Left cardiac atrium (tissue), 4 donors: ENCODE measurements around the gene DSG1. TPM values are rescaled to one million over a fixed set of nuclear protein-coding genes. Genes with fewer than 3 reads are reported as not detected.
"Not testable (repeated sequence)": the region's sequence is repeated elsewhere in the genome, so short reads cannot be mapped to it uniquely, and the experiment has no call there.

ENCODE experiments used
- ATAC-seq, 2 donors: fragments of 200-7000 bp; cut with Tn5 transposase; one replicate each; pipeline ENCODE4 v1.9.1; 2020; ENCODE audit warnings: mild to moderate bottlenecking in 2 of 2, moderate library complexity in 2 of 2
- DNase-seq: peaks from one replicate; pipeline ENCODE4 v3.0.0-alpha.2; 2020
- intact Hi-C, 2 donors: fragments of 100-400 bp; cut with DNase I; formaldehyde crosslinking; loops; one replicate each; pipeline versions ENCODE4 v1.14.1 to v1.15.1; 2022 to 2023
- long read RNA-seq: library from polyadenylated mRNA; unstranded; transcript quantifications from one replicate; pipeline ENCODE4 v2.0.0, GENCODE V29; 2021
- total RNA-seq, 2 donors: library from RNA; stranded (reverse); fragmentation: NEBNext Ultra II Directional; extraction: Animal tissue kit (Norgen Biotek cat#: 25700); gene quantifications; one replicate each; pipeline ENCODE4 v1.2.1, GENCODE V29; 2021
- donor health status: DM: no; HTN: yes; CAD: no.
- donor health status: DM: no; HTN: yes; CAD: no; lungs with severe emphysema.
- donor health status: DM: yes; HTN: yes; CAD: no.
- donor health status: Dilated cardiomyopathy.

DSG1 gene
- 1 to 10 TPM; 2.0 to 3.6 TPM for total RNA-seq
- long read RNA-seq, result 0 reads

DNA sequence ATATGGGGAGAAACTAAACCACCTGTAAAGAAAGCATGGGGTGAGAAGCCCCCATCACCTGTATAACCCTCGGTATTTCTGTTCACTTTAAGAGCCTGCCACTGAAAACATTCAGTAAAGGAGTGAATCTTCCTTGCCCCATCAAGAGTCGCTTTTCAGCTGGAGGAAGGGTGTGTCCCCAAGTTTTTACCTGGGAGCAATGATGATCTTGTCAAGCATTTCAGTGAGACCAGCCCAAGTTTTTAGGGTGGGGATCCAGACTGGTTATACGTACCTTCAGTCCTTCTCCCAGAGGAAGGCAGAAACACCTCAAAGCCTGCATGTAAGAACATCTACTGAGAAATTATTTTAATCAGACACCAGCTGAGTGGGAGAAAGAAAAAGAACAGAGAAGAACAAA lies at the start of gene DSG1:
DSG1 (plus strand) TSS at position 301 of the 400 bp plus-strand sequence. CDS start 141 bp downstream, outside the sequence.
- no peak for DNase-seq
- intact Hi-C loops, result no loop called here
- ATAC-seq, result no peak

- ATAC-seq (peak; percentile 27 to 59), DNase-seq (no peak)
- intact Hi-C loops, result no loop called here
These were observed 49.0 kb upstream of the DSG1 start for GRCh38 chr18:31268985-31269406.

GRCh38 chr18:31269566-31269965 lies 48.4 kb upstream of the DSG1 start:
- no peak for ATAC-seq
- intact Hi-C loops, result no loop called here
- DNase-seq, result no peak

DNA sequence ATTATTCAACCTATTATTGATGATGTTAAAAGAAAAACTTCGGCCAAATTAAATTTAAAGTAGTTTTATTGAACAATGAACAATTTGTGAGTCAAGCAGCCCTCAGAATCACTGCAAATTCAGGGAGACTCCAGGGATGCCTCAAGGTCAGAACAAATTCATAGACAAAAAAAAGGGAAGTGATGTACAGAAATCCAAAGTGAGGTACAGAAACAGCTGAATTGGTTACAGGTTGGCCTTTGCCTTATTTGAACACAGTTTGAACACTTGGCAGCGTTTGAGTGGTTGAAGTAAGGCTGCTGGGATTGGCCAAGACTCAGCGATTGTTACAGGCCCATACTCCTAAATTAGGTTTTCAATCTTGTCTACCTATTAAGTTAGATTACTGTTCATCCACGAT lies 47.4 kb upstream of the DSG1 start:
- DNase-seq, result no peak
- ATAC-seq, result no peak
- intact Hi-C loops, result no loop called here

- intact Hi-C loops, result no loop called here
- ATAC-seq (no peak), DNase-seq (no peak)
These were observed 44.0 kb upstream of the DSG1 start for GRCh38 chr18:31273812-31274527.

GRCh38 chr18:31274931-31275330 lies 43.0 kb upstream of the DSG1 start:
- peak; percentile 84 for DNase-seq
- intact Hi-C loops, result loop anchor here in 1 of 2 donors (5.0 kb wide), 1 partner anchor 222 kb away; the partner anchor contains the start of gene DSG2
- ATAC-seq, result peak; percentile 60 to 87

- ATAC-seq, result peak; percentile 46 to 92
These were observed 42.1 kb upstream of the DSG1 start for GRCh38 chr18:31275722-31276463.

DNA sequence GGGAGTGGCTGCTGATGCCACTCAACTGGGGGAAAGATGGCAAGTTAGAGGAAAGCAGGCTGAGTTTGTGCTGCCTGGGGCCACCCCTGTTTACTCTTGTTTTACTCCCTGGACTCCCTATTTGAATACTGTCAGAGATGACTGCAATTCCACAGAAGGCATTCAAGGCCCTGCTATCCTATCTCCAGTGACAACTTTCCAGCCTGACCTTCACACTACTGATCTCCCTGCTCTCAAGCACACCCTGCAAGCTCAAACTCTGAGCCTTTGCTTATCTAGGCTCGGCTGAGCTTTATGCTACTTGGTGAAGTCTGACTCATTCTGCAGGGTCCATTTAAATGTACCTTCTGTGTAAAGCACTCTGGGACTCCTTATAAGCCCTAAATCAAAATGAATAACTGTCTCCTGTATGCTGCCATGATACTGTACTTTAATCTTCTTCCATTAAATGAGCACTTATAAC lies 39.3 kb upstream of the DSG1 start:
- DNase-seq (no peak), ATAC-seq (peak; percentile 36 to 84)
- intact Hi-C loops, result loop anchor here in 1 of 2 donors (5.0 kb wide), 1 partner anchor 219 kb away; the partner anchor contains the start of gene DSG2

More at GRCh38 chr18:31275722-31276463, 42.1 kb upstream of the DSG1 start:
- intact Hi-C loops, result loop anchor here in 1 of 2 donors (5.0 kb wide), 1 partner anchor 221 kb away; the partner anchor contains the start of gene DSG2
- peak; percentile 42 for DNase-seq

GRCh38 chr18:31280502-31280901 lies 37.5 kb upstream of the DSG1 start:
- ATAC-seq (peak in 1 of 2 donors; percentile 70), DNase-seq (no peak)
- intact Hi-C loops, result no loop called here

DNA sequence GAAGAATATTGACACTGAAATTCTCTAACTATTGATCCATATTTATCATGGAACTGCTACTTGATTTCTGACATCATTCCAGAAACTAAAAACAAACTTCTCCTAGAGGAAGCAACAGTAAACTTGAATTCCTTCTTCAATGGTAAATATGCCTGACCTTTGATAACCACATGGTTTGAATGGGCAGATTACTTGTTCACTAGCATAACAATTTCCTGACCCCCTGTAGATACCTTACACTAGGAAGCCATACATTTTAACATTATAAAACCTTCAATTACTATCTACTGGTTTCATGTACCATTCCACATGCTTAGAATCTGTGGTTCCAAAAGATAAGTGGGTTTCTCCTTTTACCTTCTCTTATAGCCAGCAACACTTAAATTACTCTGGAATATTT lies 36.5 kb upstream of the DSG1 start:
- DNase-seq (no peak), ATAC-seq (no peak)
- intact Hi-C loops, result no loop called here

DNA sequence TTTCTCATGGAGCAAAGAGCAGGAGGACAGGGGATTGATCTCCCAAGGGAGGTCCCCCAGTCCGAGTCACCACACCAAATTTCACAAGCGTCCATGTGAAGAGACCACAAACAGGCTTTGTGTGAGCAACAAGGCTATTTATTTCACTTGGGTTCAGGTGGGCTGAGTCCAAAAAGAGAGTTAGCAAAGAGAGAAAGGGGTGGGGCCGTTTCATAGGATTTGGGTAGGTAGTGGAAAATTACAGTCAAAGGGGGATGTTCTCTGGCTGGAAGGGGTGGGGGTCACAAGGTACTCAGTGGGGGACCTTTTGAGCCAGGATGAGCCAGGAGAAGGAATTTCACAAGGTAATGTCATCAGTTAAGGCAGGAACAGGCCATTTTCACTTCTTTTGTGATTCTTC lies 28.5 kb upstream of the DSG1 start:
- intact Hi-C loops, ATAC-seq, DNase-seq: not testable (repeated sequence)

DNA sequence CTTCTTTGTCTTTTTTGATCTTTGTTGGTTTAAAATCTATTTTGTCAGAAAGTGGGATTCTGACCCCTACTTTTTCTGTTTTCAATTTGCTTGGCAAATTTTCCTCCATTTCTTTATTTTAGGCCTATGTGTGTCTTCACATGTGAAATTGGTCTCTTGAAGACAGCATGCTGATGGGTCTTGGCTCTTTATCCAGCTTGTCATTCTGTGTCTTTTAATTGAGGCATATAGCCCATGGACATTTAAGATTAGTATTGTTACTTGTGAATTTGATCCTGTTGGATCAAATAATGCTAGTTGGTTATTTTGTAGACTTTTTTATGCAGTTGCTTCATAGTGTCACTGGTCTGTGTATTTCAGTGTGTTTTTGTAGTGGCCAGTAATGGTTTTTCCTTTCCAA lies 26.3 kb upstream of the DSG1 start:
- no peak for ATAC-seq
- intact Hi-C loops, result no loop called here

GRCh38 chr18:31294199-31294747 lies 23.7 kb upstream of the DSG1 start:
- DNase-seq (no peak), ATAC-seq (no peak)
- intact Hi-C loops, result no loop called here

More for the DNA sequence above, 26.3 kb upstream of the DSG1 start:
- DNase-seq, result no peak

DNA sequence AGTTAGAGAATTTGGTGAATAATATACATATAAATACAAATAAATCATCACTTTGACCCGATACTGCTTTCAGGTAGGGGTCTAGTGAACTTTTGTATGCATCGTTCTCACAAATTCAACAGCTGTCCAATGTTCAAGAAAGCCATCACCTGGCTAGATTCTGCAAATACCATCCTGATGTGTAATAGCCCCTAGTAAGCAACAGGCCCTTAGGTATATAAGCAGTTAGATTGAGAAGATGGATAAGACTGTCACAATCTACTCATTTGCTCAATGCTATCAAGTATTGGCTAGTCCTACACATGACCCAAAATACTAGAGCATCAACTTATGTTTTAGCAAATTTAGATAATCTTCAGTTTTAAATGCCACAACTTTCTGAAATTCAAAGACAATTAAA lies 20.7 kb upstream of the DSG1 start:
- intact Hi-C loops, result no loop called here
- no peak for ATAC-seq
- no peak for DNase-seq

- DNase-seq (no peak), ATAC-seq (peak in 1 of 2 donors; percentile 38)
- intact Hi-C loops, result no loop called here
These were observed 16.7 kb upstream of the DSG1 start for GRCh38 chr18:31301201-31301655.

DNA sequence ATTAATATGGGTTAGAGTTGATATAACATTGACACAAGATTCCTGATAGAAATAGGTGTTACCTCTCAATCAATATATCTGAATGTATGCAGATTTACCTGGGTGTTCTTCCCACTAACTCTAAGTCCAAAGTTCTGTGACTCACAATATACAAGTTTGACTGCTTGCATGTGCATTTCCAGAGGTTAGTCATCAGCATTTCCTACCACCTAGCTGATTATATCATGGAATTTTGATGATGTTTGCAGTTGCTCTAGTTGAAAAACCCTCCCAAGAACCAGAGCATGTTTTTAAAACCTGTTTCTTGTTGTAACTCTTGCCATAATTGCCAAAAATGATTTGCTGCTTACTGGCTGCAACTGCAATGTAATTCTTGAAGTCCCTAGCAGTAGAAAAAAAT lies 15.0 kb upstream of the DSG1 start:
- ATAC-seq (peak in 1 of 2 donors; percentile 55), DNase-seq (no peak)
- intact Hi-C loops, result no loop called here

- ATAC-seq (no peak), DNase-seq (no peak)
- intact Hi-C loops, result no loop called here
These were observed 14.2 kb upstream of the DSG1 start for GRCh38 chr18:31303771-31304170.

- ATAC-seq, result no peak
- no peak for DNase-seq
- intact Hi-C loops, result no loop called here
These were observed 8.8 kb upstream of the DSG1 start for GRCh38 chr18:31309115-31309514.

DNA sequence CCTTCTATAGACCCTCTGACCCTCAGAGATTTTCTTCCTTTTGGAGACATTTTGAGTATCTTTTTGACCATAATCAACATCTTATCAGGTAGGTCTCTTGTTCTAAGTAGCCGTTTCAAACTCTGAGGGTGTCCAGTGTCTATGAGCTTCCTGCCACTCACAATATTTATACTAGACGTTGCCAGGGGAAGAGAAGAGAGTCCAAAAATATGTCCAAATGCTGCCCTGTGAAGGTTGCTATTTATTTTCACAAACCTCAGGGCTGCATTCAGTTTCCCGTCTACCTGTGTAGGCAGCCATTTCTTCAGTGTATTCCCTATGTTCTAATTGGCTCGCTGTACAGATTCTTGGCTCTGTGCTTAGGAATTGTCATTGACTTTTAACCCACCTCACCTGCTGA lies 986 bp upstream of the DSG1 start:
- DNase-seq (no peak), ATAC-seq (no peak)
- intact Hi-C loops, result no loop called here

DNA sequence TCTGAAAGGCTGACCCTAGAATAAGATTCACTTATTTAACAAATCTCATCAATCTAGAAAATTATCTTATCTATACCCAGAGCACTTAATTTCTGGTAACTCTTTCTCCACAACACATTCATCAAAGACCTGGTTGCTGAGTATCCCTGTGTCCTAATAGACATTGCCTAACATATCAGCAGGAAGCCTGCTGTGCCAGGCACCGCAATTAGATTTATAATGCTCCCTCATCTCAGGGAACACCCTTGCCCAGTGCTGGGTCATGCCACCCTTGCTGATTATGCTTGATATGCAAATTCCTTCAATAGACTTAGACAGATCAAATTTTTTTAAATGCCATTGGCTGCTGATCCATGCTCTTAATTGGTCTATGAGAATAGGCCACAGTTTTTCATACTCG lies 3.8 kb downstream of the DSG1 start:
- DNase-seq, result no peak
- ATAC-seq, result peak in 1 of 2 donors; percentile 41

More for the DNA sequence above, 3.8 kb downstream of the DSG1 start:
- intact Hi-C loops, result no loop called here
